ENCODE results near the gene ADCY9. TPM values are rescaled to one million over a fixed set of nuclear protein-coding genes. Genes with fewer than 3 reads are reported as not detected.

The ADCY9 gene
- total RNA-seq, 1 experiment from 2014 or later: 11.5 TPM

GRCh38 chr16:4016658-4017057 lies 99.6 kb downstream of the ADCY9 start (continued):
- TF ChIP-seq PREB (CRISPR knock-in tag; IDR thresholded peaks at IDR 0.05; ENCODE audit: borderline replicate concordance) (no peak), NR2C2 (CRISPR knock-in tag; IDR thresholded peaks at IDR 0.05) (no peak), ATF2 (CRISPR knock-in tag; IDR thresholded peaks at IDR 0.05; ENCODE audit: borderline replicate concordance, low read depth) (no peak)

- Mint-ChIP-seq H3K27ac (no peak overlapping the region), H3K4me1 (peaks cover 38% of the 10 kb centered on the region), H3K9me3 (no peaks in the 10 kb centered on the region), H3K4me3 (no peak overlapping the region), H3K36me3 (no peaks in the 10 kb centered on the region), H3K27me3 (ENCODE audit: low read depth) (no peaks in the 10 kb centered on the region; the same call in 1 of the 2 replicates)
- ATAC-seq (no peak), DNase-seq (ENCODE audit: low spot score) (no peak)
- TF ChIP-seq E2F1 (CRISPR knock-in tag; IDR thresholded peaks at IDR 0.05) (no peak), JUN (CRISPR knock-in tag; IDR thresholded peaks at IDR 0.05) (no peak), ZNF219 (CRISPR knock-in tag; IDR thresholded peaks at IDR 0.05; ENCODE audit: borderline replicate concordance) (no peak), ZNF121 (CRISPR knock-in tag; IDR thresholded peaks at IDR 0.05) (no peak), AFF4 (CRISPR knock-in tag; IDR thresholded peaks at IDR 0.05; ENCODE audit: borderline replicate concordance) (no peak), ZNF671 (CRISPR knock-in tag; IDR thresholded peaks at IDR 0.05) (no peak), USF1 (CRISPR knock-in tag; IDR thresholded peaks at IDR 0.05) (no peak), CREM (CRISPR knock-in tag; IDR thresholded peaks at IDR 0.05) (no peak), AR (CRISPR knock-in tag; IDR thresholded peaks at IDR 0.05) (no peak), FOXK1 (CRISPR knock-in tag; IDR thresholded peaks at IDR 0.05) (no peak), NR3C1 (CRISPR knock-in tag; conservative IDR thresholded peaks at IDR 0.05; ENCODE audit: low read depth) (no peak), MLX (CRISPR knock-in tag; IDR thresholded peaks at IDR 0.05) (no peak)
- POLR2A ChIA-PET: no interaction called here
- CTCF ChIA-PET: interaction anchor here (0.8 to 1.8 kb wide), 3 partner anchors 33 to 238 kb away, joined by 4 to 6 read pairs (median 5); no protein-coding TSS in a partner anchor
Observed at GRCh38 chr16:4016005-4016352, 100.3 kb downstream of the ADCY9 start.
